OCI-LY1 (cell line): Measurements from ENCODE around the gene NACC2.

Experiments
- EZH2 ChIP-seq: fragments of 200-600 bp; sonication (generic), shearing (Covaris generic); IDR thresholded peaks from 2 replicates; pipeline ENCODE4 v1.8.0; 2017; ENCODE audit warnings: borderline replicate concordance, mixed run types, mild to moderate bottlenecking, antibody characterized with exemption, low read length, moderate library complexity, mixed read lengths
- TF ChIP-seq, protein P1 (sequence below): fragments of 200-600 bp; sonication (generic), shearing (Covaris generic); IDR thresholded peaks from 2 replicates; pipeline ENCODE4 v1.5.1; 2017; ENCODE audit warnings: mild to moderate bottlenecking, antibody characterized with exemption, low read length, moderate library complexity, mixed read lengths

- TF ChIP-seq, protein P1, sequence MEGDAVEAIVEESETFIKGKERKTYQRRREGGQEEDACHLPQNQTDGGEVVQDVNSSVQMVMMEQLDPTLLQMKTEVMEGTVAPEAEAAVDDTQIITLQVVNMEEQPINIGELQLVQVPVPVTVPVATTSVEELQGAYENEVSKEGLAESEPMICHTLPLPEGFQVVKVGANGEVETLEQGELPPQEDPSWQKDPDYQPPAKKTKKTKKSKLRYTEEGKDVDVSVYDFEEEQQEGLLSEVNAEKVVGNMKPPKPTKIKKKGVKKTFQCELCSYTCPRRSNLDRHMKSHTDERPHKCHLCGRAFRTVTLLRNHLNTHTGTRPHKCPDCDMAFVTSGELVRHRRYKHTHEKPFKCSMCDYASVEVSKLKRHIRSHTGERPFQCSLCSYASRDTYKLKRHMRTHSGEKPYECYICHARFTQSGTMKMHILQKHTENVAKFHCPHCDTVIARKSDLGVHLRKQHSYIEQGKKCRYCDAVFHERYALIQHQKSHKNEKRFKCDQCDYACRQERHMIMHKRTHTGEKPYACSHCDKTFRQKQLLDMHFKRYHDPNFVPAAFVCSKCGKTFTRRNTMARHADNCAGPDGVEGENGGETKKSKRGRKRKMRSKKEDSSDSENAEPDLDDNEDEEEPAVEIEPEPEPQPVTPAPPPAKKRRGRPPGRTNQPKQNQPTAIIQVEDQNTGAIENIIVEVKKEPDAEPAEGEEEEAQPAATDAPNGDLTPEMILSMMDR = no peak
- no peak for TF ChIP-seq EZH2
Observed at GRCh38 chr9:136099542-136099941, 4.5 kb upstream of the NACC2 start.
